ENCODE measurements around the gene CITED4.

The CITED4 gene

DNA sequence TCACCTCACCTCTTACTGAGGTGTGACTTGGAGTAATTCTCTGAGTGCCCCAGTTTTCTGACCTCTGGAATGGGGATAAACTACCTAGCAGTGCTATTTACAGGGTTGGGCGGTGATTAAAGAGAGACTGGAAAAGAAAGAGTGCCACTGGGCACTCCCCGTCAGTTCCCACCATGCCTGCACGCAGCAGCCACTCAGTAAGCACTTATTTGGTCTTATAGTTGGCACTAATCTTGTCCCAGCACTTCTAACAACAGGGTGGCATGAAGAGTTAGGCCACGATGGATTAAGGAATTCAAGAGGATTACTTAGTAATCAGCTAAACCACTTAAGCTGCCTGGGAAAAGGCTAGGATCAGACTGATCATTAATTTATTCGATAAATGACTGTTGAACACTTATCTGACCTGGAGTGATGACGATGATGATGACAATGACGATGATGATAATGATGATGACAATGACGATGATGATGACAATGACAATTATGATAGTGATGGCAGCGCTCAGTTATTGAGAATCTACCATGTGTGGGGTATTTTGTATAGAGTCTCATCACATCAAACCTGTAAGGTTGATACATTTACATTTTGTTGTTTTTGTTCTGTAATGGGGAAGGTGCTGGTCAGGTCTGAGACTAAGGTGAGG lies 5.4 kb downstream of the CITED4 start:
- no peak overlapping the region for H3K4me3 ChIP-seq (ENCODE audit: low read depth, low read length)
- TF ChIP-seq, protein P1, sequence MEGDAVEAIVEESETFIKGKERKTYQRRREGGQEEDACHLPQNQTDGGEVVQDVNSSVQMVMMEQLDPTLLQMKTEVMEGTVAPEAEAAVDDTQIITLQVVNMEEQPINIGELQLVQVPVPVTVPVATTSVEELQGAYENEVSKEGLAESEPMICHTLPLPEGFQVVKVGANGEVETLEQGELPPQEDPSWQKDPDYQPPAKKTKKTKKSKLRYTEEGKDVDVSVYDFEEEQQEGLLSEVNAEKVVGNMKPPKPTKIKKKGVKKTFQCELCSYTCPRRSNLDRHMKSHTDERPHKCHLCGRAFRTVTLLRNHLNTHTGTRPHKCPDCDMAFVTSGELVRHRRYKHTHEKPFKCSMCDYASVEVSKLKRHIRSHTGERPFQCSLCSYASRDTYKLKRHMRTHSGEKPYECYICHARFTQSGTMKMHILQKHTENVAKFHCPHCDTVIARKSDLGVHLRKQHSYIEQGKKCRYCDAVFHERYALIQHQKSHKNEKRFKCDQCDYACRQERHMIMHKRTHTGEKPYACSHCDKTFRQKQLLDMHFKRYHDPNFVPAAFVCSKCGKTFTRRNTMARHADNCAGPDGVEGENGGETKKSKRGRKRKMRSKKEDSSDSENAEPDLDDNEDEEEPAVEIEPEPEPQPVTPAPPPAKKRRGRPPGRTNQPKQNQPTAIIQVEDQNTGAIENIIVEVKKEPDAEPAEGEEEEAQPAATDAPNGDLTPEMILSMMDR (IDR thresholded peaks at IDR 0.05; ENCODE audit: low read depth, low read length, missing control alignments): no peak
- in situ Hi-C loops (cut with HindIII; ENCODE audit: low sequenced_read_pairs): no loop called here
- DNase-seq (ENCODE audit: low read depth): no peak

DNA sequence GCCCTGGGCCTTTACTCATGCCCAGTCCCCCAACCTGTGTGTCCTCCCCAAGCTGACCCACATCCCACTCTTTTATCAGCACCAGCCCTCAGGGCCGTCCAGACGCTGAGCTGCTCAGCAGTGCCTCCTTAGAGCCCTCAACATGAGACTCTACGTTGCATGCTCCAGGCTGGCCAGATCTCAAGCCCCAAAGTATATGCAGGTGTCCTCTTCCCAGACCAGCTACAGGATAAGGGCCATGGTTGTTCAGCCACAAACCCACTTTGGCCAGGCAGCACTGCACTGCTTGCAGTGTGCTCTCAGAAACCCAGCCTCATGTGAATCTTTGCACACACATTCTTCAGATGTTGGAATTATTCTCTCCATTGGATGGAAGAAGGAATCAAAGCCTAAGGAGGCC lies 6.0 kb downstream of the CITED4 start:
- H3K4me3 ChIP-seq (ENCODE audit: low read depth, low read length): no peak overlapping the region
- in situ Hi-C loops (cut with HindIII; ENCODE audit: low sequenced_read_pairs): no loop called here
- DNase-seq (ENCODE audit: low read depth): no peak
- TF ChIP-seq, protein P1 (IDR thresholded peaks at IDR 0.05; ENCODE audit: low read depth, low read length, missing control alignments): no peak

DNA sequence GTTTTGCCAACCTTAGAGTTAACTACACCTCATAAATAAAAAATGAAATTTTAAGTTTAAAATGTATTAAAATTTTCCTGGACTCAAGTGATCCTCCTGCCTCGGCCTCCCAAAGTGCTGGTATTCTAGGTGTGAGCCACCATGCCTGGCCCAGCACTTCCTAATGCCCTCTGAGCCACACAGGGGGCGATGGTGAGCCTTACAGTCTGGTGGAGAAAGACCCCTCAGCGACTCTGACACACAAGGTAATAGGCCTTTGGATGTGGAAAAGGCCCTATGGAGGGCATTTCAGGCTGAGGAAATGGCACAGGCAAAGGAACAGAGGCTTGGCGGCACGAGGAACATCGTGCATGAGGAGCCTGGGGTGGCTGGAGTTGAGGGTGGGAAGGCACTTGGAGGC lies 6.7 kb downstream of the CITED4 start:
- TF ChIP-seq, protein P1 (IDR thresholded peaks at IDR 0.05; ENCODE audit: low read depth, low read length, missing control alignments): peak; percentile 34
- DNase-seq (ENCODE audit: low read depth): no peak
- in situ Hi-C loops (cut with HindIII; ENCODE audit: low sequenced_read_pairs): no loop called here
- no peak overlapping the region for H3K4me3 ChIP-seq (ENCODE audit: low read depth, low read length)

DNA sequence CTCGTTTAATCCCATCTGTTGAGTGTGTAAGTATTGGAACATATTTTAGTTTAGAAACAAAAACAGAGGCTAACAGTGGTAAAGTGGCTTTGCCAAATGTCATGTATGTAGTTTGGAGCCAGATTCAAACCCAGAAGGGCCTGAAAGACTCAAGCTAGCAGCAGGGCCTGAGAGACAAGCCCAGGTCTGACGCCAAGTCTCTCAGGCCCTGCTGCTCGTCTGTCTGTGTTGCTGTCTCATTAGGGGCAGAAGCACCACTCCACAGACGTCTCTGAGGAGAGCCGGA lies 8.3 kb downstream of the CITED4 start:
- no peak for DNase-seq (ENCODE audit: low read depth)
- TF ChIP-seq, protein P1 (IDR thresholded peaks at IDR 0.05; ENCODE audit: low read depth, low read length, missing control alignments): no peak
- in situ Hi-C loops (cut with HindIII; ENCODE audit: low sequenced_read_pairs): loop anchor here (5.0 kb wide), 2 partner anchors 87 to 103 kb away; no protein-coding TSS in a partner anchor

DNA sequence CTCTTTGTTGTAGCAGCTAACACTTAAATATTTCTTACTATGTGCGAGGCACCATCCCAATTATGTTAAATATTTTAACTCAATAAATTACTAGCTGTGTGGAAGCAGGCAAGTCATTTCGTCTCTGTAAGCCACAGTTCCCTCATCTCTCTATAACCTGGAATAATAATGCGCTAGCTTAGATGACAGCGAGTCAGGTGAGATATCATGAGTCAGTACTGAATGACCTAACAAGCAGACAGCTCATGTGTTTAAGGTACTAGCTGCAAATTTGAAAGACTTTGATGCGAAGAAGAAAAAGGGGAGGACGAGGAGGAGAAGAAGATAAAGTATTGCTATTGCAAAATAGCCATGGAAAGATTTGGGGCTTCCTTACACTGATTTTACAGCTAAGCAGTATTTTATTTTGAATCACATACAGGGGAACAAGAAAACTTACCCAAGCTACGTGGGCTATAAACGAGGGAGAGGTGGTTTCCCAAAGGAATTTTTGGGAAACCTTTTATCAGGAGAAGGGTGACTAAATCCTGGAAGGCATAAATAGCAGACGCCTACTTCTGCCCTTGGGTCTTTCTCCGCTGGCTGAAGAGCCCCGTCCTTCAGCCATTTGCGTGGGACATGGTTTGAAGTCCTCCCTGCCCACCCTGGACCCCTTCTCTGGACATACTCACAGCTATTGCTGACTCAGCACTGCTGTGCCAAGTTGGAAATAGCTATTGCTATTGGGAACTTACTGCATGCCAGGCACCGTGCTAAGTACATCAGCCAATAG lies 8.9 kb downstream of the CITED4 start:
- no peak for DNase-seq (ENCODE audit: low read depth)
- no peak overlapping the region for H3K4me3 ChIP-seq (ENCODE audit: low read depth, low read length)
- in situ Hi-C loops (cut with HindIII; ENCODE audit: low sequenced_read_pairs): loop anchor here (5.0 kb wide), 2 partner anchors 86 to 104 kb away; no protein-coding TSS in a partner anchor
- TF ChIP-seq, protein P1 (IDR thresholded peaks at IDR 0.05; ENCODE audit: low read depth, low read length, missing control alignments): no peak

More for the DNA sequence above, 8.3 kb downstream of the CITED4 start:
- H3K4me3 ChIP-seq (ENCODE audit: low read depth, low read length): no peak overlapping the region

DNA sequence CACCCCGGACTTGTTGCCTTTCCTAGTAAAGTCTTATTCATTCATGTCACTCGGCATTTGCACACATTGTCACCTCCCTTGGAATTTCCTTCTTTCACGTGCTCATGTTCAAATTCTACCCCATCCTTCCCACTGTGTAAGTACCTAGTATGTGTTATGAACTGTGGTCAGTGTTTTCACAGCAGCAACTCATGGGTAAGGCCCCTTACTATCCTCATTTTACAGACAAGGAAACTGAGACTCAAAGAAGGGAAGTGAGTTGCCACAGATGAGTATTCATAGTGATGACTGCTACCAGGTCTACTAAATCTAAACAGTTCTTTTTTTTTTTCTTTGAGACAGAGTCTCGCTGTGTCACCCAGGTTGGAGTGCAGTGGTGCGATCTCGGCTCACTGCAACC lies 10.5 kb downstream of the CITED4 start:
- DNase-seq (ENCODE audit: low read depth): no peak
- TF ChIP-seq, protein P1 (IDR thresholded peaks at IDR 0.05; ENCODE audit: low read depth, low read length, missing control alignments): no peak
- H3K4me3 ChIP-seq (ENCODE audit: low read depth, low read length): no peak overlapping the region
- in situ Hi-C loops (cut with HindIII; ENCODE audit: low sequenced_read_pairs): loop anchor here (5.0 kb wide), 2 partner anchors 84 to 106 kb away; no protein-coding TSS in a partner anchor
